Adipose tissue (tissue), 3 donors: Measurements from ENCODE around the gene FOXC2. TPM values are rescaled to one million over a fixed set of nuclear protein-coding genes. Genes with fewer than 3 reads are reported as not detected.

Source experiments
- H3K27ac ChIP-seq: one replicate; pipeline ENCODE4 v1.5.1; 2013; ENCODE audit warnings: low read depth, low read length
- WGBS, 3 donors: extraction: QIAGEN DNeasy Blood & Tissue Kit; methylation state at CpG; one replicate each; pipeline ENCODE4 v1.1.7; 2013; 5-methylcytosine and 5-hydroxymethylcytosine counted together
- polyA plus RNA-seq, 3 donors: library from polyadenylated mRNA; stranded (reverse); fragments of 200-250 nt; gene quantifications; one replicate each; pipeline ENCODE4 v1.2.3, GENCODE V29; 2013
- donor health status: healthy with polysubstance abuse.
- donor health status: Bipolar disorder and iron deficiency.
- donor health status: healthy.

Gene FOXC2
- polyA plus RNA-seq, 3 donors: 0.08 to 1.0 (median 0.90) TPM

- WGBS, 3 donors: 72 to 81% (median 77%) methylated on average over 18 of the region's 18 CpGs
- H3K27ac ChIP-seq: no peak overlapping the region
These were observed 30.7 kb downstream of the FOXC2 start for GRCh38 chr16:86597126-86597879.

GRCh38 chr16:86597880-86598606, 31.4 kb downstream of the FOXC2 start:
- 44 to 47% (median 45%) methylated on average over 7 of the region's 7 CpGs for WGBS, 3 donors
- no peak overlapping the region for H3K27ac ChIP-seq

GRCh38 chr16:86598607-86599565, 32.3 kb downstream of the FOXC2 start:
- 41 to 67% (median 47%) methylated on average over 22 of the region's 22 CpGs for WGBS, 3 donors
- H3K27ac ChIP-seq: no peak overlapping the region

- WGBS, 3 donors: 70 to 91% (median 87%) methylated on average over 2 of the region's 2 CpGs
These were observed 34.7 kb downstream of the FOXC2 start for GRCh38 chr16:86601356-86601755.

GRCh38 chr16:86602521-86602920, 35.9 kb downstream of the FOXC2 start:
- WGBS, 3 donors: 62 to 75% (median 73%) methylated on average over 4 of the region's 4 CpGs
- H3K27ac ChIP-seq: no peak overlapping the region

More at GRCh38 chr16:86601356-86601755, 34.7 kb downstream of the FOXC2 start:
- H3K27ac ChIP-seq: no peak overlapping the region

- H3K27ac ChIP-seq: no peak overlapping the region
These were observed 38.0 kb downstream of the FOXC2 start for GRCh38 chr16:86604436-86605193.

GRCh38 chr16:86605950-86606349, 39.3 kb downstream of the FOXC2 start:
- 90 to 98% (median 95%) methylated on average over 3 of the region's 3 CpGs for WGBS, 3 donors
- H3K27ac ChIP-seq: no peak overlapping the region

More at GRCh38 chr16:86604436-86605193, 38.0 kb downstream of the FOXC2 start:
- 51 to 61% (median 59%) methylated on average over 16 of the region's 16 CpGs for WGBS, 3 donors

- no peak overlapping the region for H3K27ac ChIP-seq
- 31 to 53% (median 53%) methylated on average over 2 of the region's 2 CpGs for WGBS, 3 donors
These were observed 41.7 kb downstream of the FOXC2 start for GRCh38 chr16:86608301-86608747.

GRCh38 chr16:86609115-86609514, 42.5 kb downstream of the FOXC2 start:
- no peak overlapping the region for H3K27ac ChIP-seq
- 66 to 84% (median 83%) methylated on average over 6 of the region's 6 CpGs for WGBS, 3 donors

- 69 to 81% (median 80%) methylated on average over 10 of the region's 10 CpGs for WGBS, 3 donors
- H3K27ac ChIP-seq: no peak overlapping the region
These were observed 43.0 kb downstream of the FOXC2 start for GRCh38 chr16:86609661-86610060.

GRCh38 chr16:86610779-86611524, 44.3 kb downstream of the FOXC2 start:
- WGBS, 3 donors: 53 to 62% (median 61%) methylated on average over 18 of the region's 18 CpGs
- H3K27ac ChIP-seq: no peak overlapping the region

GRCh38 chr16:86611525-86611855, 44.9 kb downstream of the FOXC2 start:
- H3K27ac ChIP-seq: no peak overlapping the region
- WGBS, 3 donors: 49 to 54% (median 53%) methylated on average over 7 of the region's 7 CpGs

- 52 to 61% (median 58%) methylated on average over 3 of the region's 3 CpGs for WGBS, 3 donors
- H3K27ac ChIP-seq: no peak overlapping the region
These were observed 45.3 kb downstream of the FOXC2 start for GRCh38 chr16:86611941-86612340.

GRCh38 chr16:86614699-86615098, 48.1 kb downstream of the FOXC2 start:
- 59 to 81% (median 79%) methylated on average over 5 of the region's 5 CpGs for WGBS, 3 donors
- H3K27ac ChIP-seq: no peak overlapping the region

GRCh38 chr16:86616906-86617305, 50.3 kb downstream of the FOXC2 start:
- H3K27ac ChIP-seq: no peak overlapping the region
- 61 to 69% (median 68%) methylated on average over 5 of the region's 5 CpGs for WGBS, 3 donors

- H3K27ac ChIP-seq: no peak overlapping the region
- 73 to 80% (median 78%) methylated on average over 16 of the region's 16 CpGs for WGBS, 3 donors
These were observed 52.0 kb downstream of the FOXC2 start for GRCh38 chr16:86618431-86619238.
